MM.1S (cell line): Measurements from ENCODE around the gene PARP1.

Source experiments
- EZH2 ChIP-seq: fragments of 300-600 bp; sonication (generic); optimal IDR thresholded peaks from 2 replicates; pipeline ENCODE3; 2017; ENCODE audit warnings: low read depth, mild to moderate bottlenecking, antibody characterized with exemption, low read length, mixed read lengths
- EZH2phosphoT487 ChIP-seq: fragments of 300-600 bp; sonication (generic); IDR thresholded peaks from 2 replicates; pipeline ENCODE4 v1.6.1; 2018; ENCODE audit warnings: antibody characterized with exemption, low read length
- TF ChIP-seq, protein P1 (sequence below): fragments of 300-600 bp; sonication (generic); IDR thresholded peaks from 2 replicates; pipeline ENCODE4 v1.5.1; 2016; ENCODE audit warnings: antibody characterized with exemption, low read length, mixed read lengths

DNA sequence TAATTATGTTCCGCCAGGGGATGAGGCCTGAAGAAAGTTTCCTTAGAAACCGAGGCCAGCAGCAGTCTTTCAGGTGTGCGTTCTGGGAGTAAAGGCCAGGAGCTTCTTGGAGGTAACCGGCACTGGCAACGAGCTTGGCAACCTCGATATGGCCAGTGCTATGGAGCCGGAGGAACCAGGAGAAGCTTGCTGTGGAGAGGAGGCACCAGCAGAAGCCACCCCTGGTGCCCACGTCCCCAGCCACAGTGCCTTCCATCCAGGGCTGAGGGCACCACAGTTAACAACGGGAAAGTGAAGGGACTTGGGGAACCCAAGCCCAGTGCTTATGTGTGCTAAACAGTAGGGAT lies 57.4 kb downstream of the PARP1 start:
- TF ChIP-seq, protein P1, sequence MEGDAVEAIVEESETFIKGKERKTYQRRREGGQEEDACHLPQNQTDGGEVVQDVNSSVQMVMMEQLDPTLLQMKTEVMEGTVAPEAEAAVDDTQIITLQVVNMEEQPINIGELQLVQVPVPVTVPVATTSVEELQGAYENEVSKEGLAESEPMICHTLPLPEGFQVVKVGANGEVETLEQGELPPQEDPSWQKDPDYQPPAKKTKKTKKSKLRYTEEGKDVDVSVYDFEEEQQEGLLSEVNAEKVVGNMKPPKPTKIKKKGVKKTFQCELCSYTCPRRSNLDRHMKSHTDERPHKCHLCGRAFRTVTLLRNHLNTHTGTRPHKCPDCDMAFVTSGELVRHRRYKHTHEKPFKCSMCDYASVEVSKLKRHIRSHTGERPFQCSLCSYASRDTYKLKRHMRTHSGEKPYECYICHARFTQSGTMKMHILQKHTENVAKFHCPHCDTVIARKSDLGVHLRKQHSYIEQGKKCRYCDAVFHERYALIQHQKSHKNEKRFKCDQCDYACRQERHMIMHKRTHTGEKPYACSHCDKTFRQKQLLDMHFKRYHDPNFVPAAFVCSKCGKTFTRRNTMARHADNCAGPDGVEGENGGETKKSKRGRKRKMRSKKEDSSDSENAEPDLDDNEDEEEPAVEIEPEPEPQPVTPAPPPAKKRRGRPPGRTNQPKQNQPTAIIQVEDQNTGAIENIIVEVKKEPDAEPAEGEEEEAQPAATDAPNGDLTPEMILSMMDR: no peak
- TF ChIP-seq EZH2phosphoT487: no peak
- no peak for TF ChIP-seq EZH2
